AG04449 (cell line): ENCODE data around the gene PRKCZ.

Source experiments
- CTCF ChIA-PET: fragments of 350-600 bp; formaldehyde crosslinking; extraction: SDS; loops from one replicate; lab custom pipeline; 2021; ENCODE audit warnings: antibody characterized with exemption; lab: Yijun Ruan, JAX
- POLR2A ChIA-PET: fragments of 400-600, 350-600 bp; formaldehyde crosslinking; extraction: SDS; loops from one replicate; lab custom pipeline; 2020; ENCODE audit warnings: antibody characterized with exemption, inconsistent platforms; lab: Yijun Ruan, JAX
- DNase-seq: peaks from one replicate; pipeline ENCODE4 v3.0.0-alpha.2; 2010; ENCODE audit warnings: low read depth, low spot score
- H3K4me3 ChIP-seq: 2 replicates; pipeline ENCODE4 v1.5.1; 2011; ENCODE audit warnings: low read depth, mild to moderate bottlenecking, control low read depth, low read length
- CTCF ChIP-seq: IDR thresholded peaks from one replicate; pipeline ENCODE4 v1.5.1; 2011; ENCODE audit warnings: mild to moderate bottlenecking, moderate library complexity, low read length, control low read depth, inconsistent platforms; ENCODE audit not compliant: insufficient read depth; ENCODE audit errors: missing control alignments

PRKCZ gene

GRCh38 chr1:2130156-2130555 is 79.9 kb downstream of the PRKCZ start:
- TF ChIP-seq CTCF = no peak
- ChIA-PET CTCF (no interaction called here), POLR2A (no interaction called here)
- DNase-seq = no peak
- no peak overlapping the region for H3K4me3 ChIP-seq

- POLR2A ChIA-PET = no interaction called here
- CTCF ChIA-PET = interaction anchor here (0.7 to 4.3 kb wide), 3 partner anchors 9 to 43 kb away, joined by 3 to 28 read pairs (median 5); no protein-coding TSS in a partner anchor
- H3K4me3 ChIP-seq = no peak overlapping the region
- TF ChIP-seq CTCF = no peak
- DNase-seq = no peak
These were observed 80.7 kb downstream of the PRKCZ start for GRCh38 chr1:2130871-2131289.

- DNase-seq = no peak
- peak; percentile 43 for TF ChIP-seq CTCF
- ChIA-PET CTCF (interaction anchor here (0.6 to 4.3 kb wide), 5 partner anchors 11 to 250 kb away, joined by 3 to 28 read pairs (median 3); no protein-coding TSS in a partner anchor), POLR2A (interaction anchor here (1.3 kb wide), 1 partner anchor 67 kb away, joined by 5 read pairs; no protein-coding TSS in a partner anchor)
- peak overlapping the region; percentile 58 for H3K4me3 ChIP-seq
These were observed 82.2 kb downstream of the PRKCZ start for GRCh38 chr1:2132222-2133038.

GRCh38 chr1:2133039-2133878 is 83.0 kb downstream of the PRKCZ start:
- POLR2A ChIA-PET = interaction anchor here (0.7 to 1.3 kb wide), 3 partner anchors 18 to 95 kb away, joined by 4 to 5 read pairs (median 4); partner anchors contain the start of gene SKI
- H3K4me3 ChIP-seq = peak overlapping the region; percentile 58
- peak; percentile 84 for DNase-seq
- no peak for TF ChIP-seq CTCF
- CTCF ChIA-PET = interaction anchor here (0.7 to 4.3 kb wide), 6 partner anchors 11 to 189 kb away, joined by 3 to 28 read pairs (median 3); no protein-coding TSS in a partner anchor

GRCh38 chr1:2133879-2134215 is 83.6 kb downstream of the PRKCZ start:
- DNase-seq = no peak
- no peak for TF ChIP-seq CTCF
- peak overlapping the region; percentile 55 for H3K4me3 ChIP-seq
- CTCF ChIA-PET = interaction anchor here (0.9 to 4.3 kb wide), 3 partner anchors 18 to 190 kb away, joined by 3 to 28 read pairs (median 9); no protein-coding TSS in a partner anchor
- POLR2A ChIA-PET = interaction anchor here (0.8 to 1.3 kb wide), 2 partner anchors 18 to 65 kb away, joined by 4 to 5 read pairs; no protein-coding TSS in a partner anchor

DNA sequence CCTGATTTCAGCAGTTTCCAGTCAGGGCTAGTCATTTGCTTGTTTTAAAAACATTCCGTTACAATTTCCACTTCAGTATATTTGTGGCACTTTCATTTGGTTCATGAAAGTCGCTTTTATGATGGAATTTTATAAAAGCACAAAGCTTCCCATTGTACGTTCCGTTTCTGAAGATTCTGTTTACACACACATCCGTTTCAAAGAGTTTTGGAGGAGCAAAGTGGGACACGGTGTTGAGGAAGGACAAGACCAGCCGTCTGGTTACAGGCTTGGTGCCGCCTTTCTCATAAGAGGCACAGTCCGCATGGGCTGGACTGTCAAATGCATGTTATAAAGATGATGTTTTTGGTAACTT is 84.0 kb downstream of the PRKCZ start:
- H3K4me3 ChIP-seq = no peak overlapping the region
- ChIA-PET CTCF (interaction anchor here (0.6 to 4.3 kb wide), 3 partner anchors 37 to 190 kb away, joined by 3 to 28 read pairs (median 3); no protein-coding TSS in a partner anchor), POLR2A (no interaction called here)
- DNase-seq = no peak
- TF ChIP-seq CTCF = no peak
